COLO668 (cell line): ENCODE measurements around the gene MPHOSPH9.
"Not testable (repeated sequence)": the region's sequence is repeated elsewhere in the genome, so short reads cannot be mapped to it uniquely, and the experiment has no call there.

Experiments used
- DNase-seq: peaks from one replicate; lab custom pipeline; 2025; ENCODE audit not compliant: unreplicated experiment; lab: John Stamatoyannopoulos, UW

The MPHOSPH9 gene

GRCh38 chr12:123261196-123261595 is 28.3 kb upstream of the MPHOSPH9 start:
- no peak for DNase-seq

- DNase-seq = no peak
Measured at GRCh38 chr12:123260081-123260480, 27.1 kb upstream of the MPHOSPH9 start.

- no peak for DNase-seq
Measured at GRCh38 chr12:123258593-123258992, 25.7 kb upstream of the MPHOSPH9 start.

- no peak for DNase-seq
Measured at GRCh38 chr12:123254853-123255446, 22.0 kb upstream of the MPHOSPH9 start.

- no peak for DNase-seq
Measured at GRCh38 chr12:123253641-123254459, 20.9 kb upstream of the MPHOSPH9 start.

- DNase-seq = not testable (repeated sequence)
Measured at GRCh38 chr12:123252365-123252764, 19.4 kb upstream of the MPHOSPH9 start.

GRCh38 chr12:123251403-123252076 is 18.6 kb upstream of the MPHOSPH9 start:
- DNase-seq = no peak

- peak; percentile 85 for DNase-seq
Measured at GRCh38 chr12:123250471-123251383, 17.8 kb upstream of the MPHOSPH9 start.

GRCh38 chr12:123248996-123249741 is 16.2 kb upstream of the MPHOSPH9 start:
- not testable (repeated sequence) for DNase-seq

GRCh38 chr12:123248129-123248528 is 15.2 kb upstream of the MPHOSPH9 start:
- not testable (repeated sequence) for DNase-seq

- DNase-seq = no peak
Measured at GRCh38 chr12:123245678-123246077, 12.7 kb upstream of the MPHOSPH9 start.

GRCh38 chr12:123243671-123244262 is 10.8 kb upstream of the MPHOSPH9 start:
- no peak for DNase-seq

GRCh38 chr12:123242116-123242904 is 9.4 kb upstream of the MPHOSPH9 start:
- no peak for DNase-seq

GRCh38 chr12:123238961-123239360 is 6.0 kb upstream of the MPHOSPH9 start:
- no peak for DNase-seq

GRCh38 chr12:123238330-123238682 is 5.4 kb upstream of the MPHOSPH9 start:
- DNase-seq = no peak

GRCh38 chr12:123237646-123238329 is 4.8 kb upstream of the MPHOSPH9 start:
- peak; percentile 57 for DNase-seq

- no peak for DNase-seq
Measured at GRCh38 chr12:123233505-123234308, 766 bp upstream of the MPHOSPH9 start.

- no peak for DNase-seq
Measured at GRCh38 chr12:123232472-123232806, 502 bp downstream of the MPHOSPH9 start.
